ENCODE measurements around the gene TMEM59L.

GRCh38 chr19:18609717-18610051 is 3.0 kb upstream of the TMEM59L start:
- no peak for TF ChIP-seq CTCF (IDR thresholded peaks at IDR 0.05)
- TF ChIP-seq POLR2A (IDR thresholded peaks at IDR 0.05): no peak

All from body of pancreas (tissue), 4 donors.